ENCODE results near the gene NIT1.
"Not testable (repeated sequence)": the region's sequence is repeated elsewhere in the genome, so short reads cannot be mapped to it uniquely, and the experiment has no call there.

Gene NIT1

GRCh38 chr1:161115132-161115711 is 2.7 kb upstream of the NIT1 start:
- Histone ChIP-seq H3K36me3 (replicated peaks in 1 of 2; ENCODE audit: control insufficient read depth in 2 of 2, insufficient read depth in 2 of 2, low read length in 2 of 2) (peaks cover 12 to 49% of the 10 kb centered on the region in 2 donors), H2BK120ac (ENCODE audit: low read depth, low read length) (no peak overlapping the region), H2BK12ac (ENCODE audit: low read length) (no peak overlapping the region), H3K23ac (ENCODE audit: low read depth, low read length, poor library complexity) (no peak overlapping the region), H3K4me2 (ENCODE audit: insufficient read depth, low read length, poor library complexity, severe bottlenecking) (no peak overlapping the region), H3K4me3 (ENCODE audit: low read length in 2 of 2) (no peak overlapping the region), H2AFZ (ENCODE audit: low read length) (no peak overlapping the region), H2AK5ac (ENCODE audit: low read depth, low read length) (no peak overlapping the region), H3K14ac (ENCODE audit: low read length) (no peak overlapping the region), H3K9me3 (replicated peaks in 1 of 2; ENCODE audit: control insufficient read depth in 2 of 2, insufficient read depth in 1 of 2, low read depth in 1 of 2, low read length in 2 of 2) (no peaks in the 10 kb centered on the region), H2BK5ac (ENCODE audit: low read length) (no peak overlapping the region), H4K8ac (ENCODE audit: low read depth, low read length) (no peak overlapping the region), H2BK15ac (ENCODE audit: low read length) (no peak overlapping the region), H3K18ac (ENCODE audit: low read length) (no peak overlapping the region), H3K27ac (replicated peaks; ENCODE audit: low read length) (no peak overlapping the region), H4K91ac (ENCODE audit: low read depth, low read length, poor library complexity) (no peak overlapping the region), H3K9ac (ENCODE audit: low read depth, low read length, poor library complexity) (no peak overlapping the region), H3K4ac (ENCODE audit: low read length) (no peak overlapping the region), H3K27me3 (ENCODE audit: control insufficient read depth in 3 of 3, insufficient read depth in 3 of 3, low read depth in 1 of 3, low read length in 3 of 3) (no peaks in the 10 kb centered on the region), H3K79me1 (ENCODE audit: low read depth, low read length) (peaks cover 8% of the 10 kb centered on the region), H3K4me1 (ENCODE audit: control insufficient read depth in 2 of 2, insufficient read depth in 1 of 2, low read depth in 1 of 2, low read length in 2 of 2) (peaks cover 4 to 14% of the 10 kb centered on the region in 2 donors)
- no CpG with 5 or more reads among the region's 12 CpGs for WGBS, 2 donors (ENCODE audit: extremely low coverage in 2 of 2, insufficient read length in 2 of 2, insufficient replicate concordance in 1 of 2)
- no peak for DNase-seq (ENCODE audit: low spot score)

DNA sequence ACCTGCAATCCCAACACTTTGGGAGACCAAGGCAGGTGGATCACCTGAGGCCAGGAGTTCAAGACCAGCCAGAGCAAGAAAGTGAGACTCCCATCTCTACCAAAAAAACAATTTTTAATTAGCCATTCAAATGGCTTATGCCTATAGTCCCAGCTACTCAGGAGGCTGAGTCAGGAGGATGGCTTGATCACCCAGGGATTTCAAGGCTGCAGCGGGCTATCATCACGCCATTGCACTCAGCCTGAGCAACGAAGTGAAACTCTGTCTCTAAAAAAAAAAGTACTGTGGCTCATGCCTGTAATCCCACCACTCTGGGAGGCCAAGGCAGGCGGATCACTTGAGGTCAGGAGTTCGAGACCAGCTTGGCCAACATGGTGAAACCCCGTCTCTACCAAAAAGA is 1.9 kb upstream of the NIT1 start:
- not testable (repeated sequence) for H3K79me1 ChIP-seq (ENCODE audit: low read depth, low read length); H2BK15ac ChIP-seq (ENCODE audit: low read length); H3K14ac ChIP-seq (ENCODE audit: low read length)

GRCh38 chr1:161119092-161119903 is 1.4 kb downstream of the NIT1 start:
- no peak for DNase-seq (ENCODE audit: low spot score)
- Histone ChIP-seq H2AK5ac (ENCODE audit: low read depth, low read length) (no peak overlapping the region), H3K9ac (ENCODE audit: low read depth, low read length, poor library complexity) (no peak overlapping the region), H2AFZ (ENCODE audit: low read length) (no peak overlapping the region), H3K27me3 (ENCODE audit: control insufficient read depth in 3 of 3, insufficient read depth in 3 of 3, low read depth in 1 of 3, low read length in 3 of 3) (no peaks in the 10 kb centered on the region), H3K27ac (replicated peaks; ENCODE audit: low read length) (no peak overlapping the region), H3K4me2 (ENCODE audit: insufficient read depth, low read length, poor library complexity, severe bottlenecking) (peak overlapping the region; percentile 74), H2BK5ac (ENCODE audit: low read length) (no peak overlapping the region), H3K18ac (ENCODE audit: low read length) (no peak overlapping the region), H2BK120ac (ENCODE audit: low read depth, low read length) (no peak overlapping the region), H2BK12ac (ENCODE audit: low read length) (no peak overlapping the region), H2BK15ac (ENCODE audit: low read length) (no peak overlapping the region), H3K23ac (ENCODE audit: low read depth, low read length, poor library complexity) (no peak overlapping the region), H3K36me3 (replicated peaks in 1 of 2; ENCODE audit: control insufficient read depth in 2 of 2, insufficient read depth in 2 of 2, low read length in 2 of 2) (peaks cover 44 to 73% of the 10 kb centered on the region in 2 donors), H3K14ac (ENCODE audit: low read length) (no peak overlapping the region), H4K8ac (ENCODE audit: low read depth, low read length) (no peak overlapping the region), H3K9me3 (replicated peaks in 1 of 2; ENCODE audit: control insufficient read depth in 2 of 2, insufficient read depth in 1 of 2, low read depth in 1 of 2, low read length in 2 of 2) (no peaks in the 10 kb centered on the region), H3K4me1 (ENCODE audit: control insufficient read depth in 2 of 2, insufficient read depth in 1 of 2, low read depth in 1 of 2, low read length in 2 of 2) (peaks cover 4 to 14% of the 10 kb centered on the region in 2 donors), H3K4ac (ENCODE audit: low read length) (no peak overlapping the region), H3K79me1 (ENCODE audit: low read depth, low read length) (peaks cover 6% of the 10 kb centered on the region), H4K91ac (ENCODE audit: low read depth, low read length, poor library complexity) (no peak overlapping the region), H3K4me3 (ENCODE audit: low read length in 2 of 2) (peak overlapping the region in 1 of 2 donors; percentile 80)
- no CpG with 5 or more reads among the region's 10 CpGs for WGBS, 2 donors (ENCODE audit: extremely low coverage in 2 of 2, insufficient read length in 2 of 2, insufficient replicate concordance in 1 of 2)

More for the DNA sequence above, 1.9 kb upstream of the NIT1 start:
- H2AFZ ChIP-seq (ENCODE audit: low read length); H3K9me3 ChIP-seq (replicated peaks in 1 of 2; ENCODE audit: control insufficient read depth in 2 of 2, insufficient read depth in 1 of 2, low read depth in 1 of 2, low read length in 2 of 2); H4K91ac ChIP-seq (ENCODE audit: low read depth, low read length, poor library complexity); H3K27me3 ChIP-seq (ENCODE audit: control insufficient read depth in 3 of 3, insufficient read depth in 3 of 3, low read depth in 1 of 3, low read length in 3 of 3); H3K4me2 ChIP-seq (ENCODE audit: insufficient read depth, low read length, poor library complexity, severe bottlenecking); H2BK5ac ChIP-seq (ENCODE audit: low read length); H3K18ac ChIP-seq (ENCODE audit: low read length); H3K4ac ChIP-seq (ENCODE audit: low read length); H4K8ac ChIP-seq (ENCODE audit: low read depth, low read length); H3K27ac ChIP-seq (replicated peaks; ENCODE audit: low read length); H3K4me3 ChIP-seq (ENCODE audit: low read length in 2 of 2); H2BK120ac ChIP-seq (ENCODE audit: low read depth, low read length); H3K9ac ChIP-seq (ENCODE audit: low read depth, low read length, poor library complexity); DNase-seq (ENCODE audit: low spot score); H3K23ac ChIP-seq (ENCODE audit: low read depth, low read length, poor library complexity); H2BK12ac ChIP-seq (ENCODE audit: low read length); H2AK5ac ChIP-seq (ENCODE audit: low read depth, low read length): not testable (repeated sequence)
- H3K4me1 ChIP-seq (ENCODE audit: control insufficient read depth in 2 of 2, insufficient read depth in 1 of 2, low read depth in 1 of 2, low read length in 2 of 2) = peaks cover 4 to 14% of the 10 kb centered on the region in 2 donors
- H3K36me3 ChIP-seq (replicated peaks in 1 of 2; ENCODE audit: control insufficient read depth in 2 of 2, insufficient read depth in 2 of 2, low read length in 2 of 2) = peaks cover 17 to 53% of the 10 kb centered on the region in 2 donors
- WGBS, 2 donors (ENCODE audit: extremely low coverage in 2 of 2, insufficient read length in 2 of 2, insufficient replicate concordance in 1 of 2) = no CpG with 5 or more reads among the region's 6 CpGs

- no peak for DNase-seq (ENCODE audit: low spot score)
- Histone ChIP-seq H3K4me3 (ENCODE audit: low read length in 2 of 2) (no peak overlapping the region), H3K4me2 (ENCODE audit: insufficient read depth, low read length, poor library complexity, severe bottlenecking) (no peak overlapping the region), H3K4ac (ENCODE audit: low read length) (no peak overlapping the region), H4K8ac (ENCODE audit: low read depth, low read length) (no peak overlapping the region), H2BK5ac (ENCODE audit: low read length) (no peak overlapping the region), H3K27me3 (ENCODE audit: control insufficient read depth in 3 of 3, insufficient read depth in 3 of 3, low read depth in 1 of 3, low read length in 3 of 3) (no peaks in the 10 kb centered on the region), H3K36me3 (replicated peaks in 1 of 2; ENCODE audit: control insufficient read depth in 2 of 2, insufficient read depth in 2 of 2, low read length in 2 of 2) (peaks cover 48 to 77% of the 10 kb centered on the region in 2 donors), H3K23ac (ENCODE audit: low read depth, low read length, poor library complexity) (no peak overlapping the region), H2BK12ac (ENCODE audit: low read length) (no peak overlapping the region), H3K79me1 (ENCODE audit: low read depth, low read length) (peaks cover 6% of the 10 kb centered on the region), H2BK120ac (ENCODE audit: low read depth, low read length) (no peak overlapping the region), H3K14ac (ENCODE audit: low read length) (no peak overlapping the region), H3K27ac (replicated peaks; ENCODE audit: low read length) (no peak overlapping the region), H2BK15ac (ENCODE audit: low read length) (no peak overlapping the region), H3K18ac (ENCODE audit: low read length) (no peak overlapping the region), H3K9me3 (replicated peaks in 1 of 2; ENCODE audit: control insufficient read depth in 2 of 2, insufficient read depth in 1 of 2, low read depth in 1 of 2, low read length in 2 of 2) (no peaks in the 10 kb centered on the region), H2AFZ (ENCODE audit: low read length) (no peak overlapping the region), H3K4me1 (ENCODE audit: control insufficient read depth in 2 of 2, insufficient read depth in 1 of 2, low read depth in 1 of 2, low read length in 2 of 2) (peaks cover 4 to 14% of the 10 kb centered on the region in 2 donors), H2AK5ac (ENCODE audit: low read depth, low read length) (no peak overlapping the region), H3K9ac (ENCODE audit: low read depth, low read length, poor library complexity) (no peak overlapping the region), H4K91ac (ENCODE audit: low read depth, low read length, poor library complexity) (no peak overlapping the region)
- no CpG with 5 or more reads among the region's 3 CpGs for WGBS, 2 donors (ENCODE audit: extremely low coverage in 2 of 2, insufficient read length in 2 of 2, insufficient replicate concordance in 1 of 2)
Observed at GRCh38 chr1:161121042-161121650, 3.2 kb downstream of the NIT1 start.
